ENCODE measurements around the gene COMT. TPM values are rescaled to one million over a fixed set of nuclear protein-coding genes. Genes with fewer than 3 reads are reported as not detected.

Gene COMT
- total and polyA plus RNA-seq, 10 donors, result 63.5 to 216 (median 99.3) TPM

DNA sequence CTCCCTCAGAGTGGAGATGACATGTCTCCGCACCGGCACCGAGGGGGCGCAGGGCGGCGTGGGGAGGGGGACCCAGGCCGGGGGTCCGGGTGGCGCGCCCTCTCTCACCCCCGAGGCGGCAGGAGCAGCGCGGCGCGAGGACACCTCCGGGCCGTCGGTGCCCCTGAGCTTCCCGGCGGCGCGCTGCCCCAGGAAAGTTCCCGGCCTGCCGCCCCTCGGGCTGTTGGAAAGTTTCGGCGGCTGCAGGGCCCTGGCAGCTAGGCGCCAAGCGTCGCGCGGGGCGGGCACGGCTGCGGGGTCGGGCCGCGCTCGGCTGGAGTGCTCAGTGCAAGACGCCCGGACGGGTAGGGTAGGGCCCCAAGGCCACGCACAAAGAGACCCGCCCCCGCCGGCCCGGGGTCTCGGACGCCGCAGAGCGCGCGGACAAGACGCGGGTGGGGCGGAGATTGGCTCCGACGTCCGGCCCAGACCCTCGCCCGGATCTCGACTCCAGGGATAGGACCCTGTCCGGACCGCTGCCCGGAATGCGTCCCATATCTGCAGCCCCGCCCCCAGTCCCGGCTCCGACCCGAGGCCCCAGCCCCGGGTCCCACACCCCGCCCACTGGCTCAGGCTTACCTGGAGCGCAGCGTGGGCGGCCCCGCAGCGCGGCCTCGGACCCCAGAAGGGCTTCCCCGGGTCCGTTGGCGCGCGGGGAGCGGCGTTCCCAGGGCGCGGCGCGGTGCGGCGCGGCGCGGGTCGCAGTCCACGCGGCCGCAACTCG lies 74.6 kb downstream of the COMT start:
- peaks cover 0 to 33% (median 0%) of the 10 kb centered on the region in 7 donors for H3K27me3 ChIP-seq (replicated peaks in 1 of 7)

GRCh38 chr22:20016734-20017621 lies 75.4 kb downstream of the COMT start, which contains the start of gene ARVCF:
ARVCF (minus strand) TSS chr22:20016823; CDS start chr22:19990794, 26,029 bp downstream.
- TF ChIP-seq POLR2A (IDR thresholded peaks at IDR 0.05) (no peak), CTCF (IDR thresholded peaks at IDR 0.05 in 8 of 11, conservative IDR thresholded peaks at IDR 0.05 in 3 of 11) (peak in 8 of 11 experiments; percentile 16 to 66 (median 49)), POLR2AphosphoS5 (IDR thresholded peaks at IDR 0.05) (peak; percentile 3 to 70 (median 64))
- Histone ChIP-seq H3K4me3 (peak within 1 kb of the TSS; percentile 87 to 99 (median 93)), H3K27ac (peak within 1 kb of the TSS in 5 of 8 donors; percentile 45 to 73 (median 66)), H3K36me3 (no peaks in the 10 kb centered on the region), H3K4me1 (peaks cover 14 to 83% (median 51%) of the 10 kb centered on the region in 6 donors), H3K9me3 (no peaks in the 10 kb centered on the region), H3K27me3 (replicated peaks in 1 of 7) (peaks cover 0 to 33% (median 0%) of the 10 kb centered on the region in 7 donors)
- WGBS, 5 donors, result 1 to 22% (median 3%) methylated on average over 8 to 79 of the region's 79 CpGs
- intact Hi-C loops (cut with DNase I; ENCODE audit: low total_unique reads), result no loop called here
- peak; percentile 94 for DNase-seq

More for the DNA sequence above, 74.6 kb downstream of the COMT start:
- TF ChIP-seq POLR2AphosphoS5 (IDR thresholded peaks at IDR 0.05) (peak in 1 of 3 donors; percentile 10), CTCF (IDR thresholded peaks at IDR 0.05 in 8 of 11, conservative IDR thresholded peaks at IDR 0.05 in 3 of 11) (no peak)
- Histone ChIP-seq H3K27ac (peak overlapping the region in 5 of 8 donors; percentile 45 to 73 (median 66)), H3K4me1 (peaks cover 9 to 81% (median 45%) of the 10 kb centered on the region in 6 donors), H3K9me3 (no peaks in the 10 kb centered on the region), H3K4me3 (peak overlapping the region; percentile 87 to 99 (median 93)), H3K36me3 (no peaks in the 10 kb centered on the region)
- intact Hi-C loops (cut with DNase I; ENCODE audit: low total_unique reads), result no loop called here
- DNase-seq, result peak; percentile 88
- WGBS, 5 donors, result 1 to 2% (median 1%) methylated on average over 27 to 101 of the region's 101 CpGs

GRCh38 chr22:20017622-20017958 lies 76.0 kb downstream of the COMT start:
- intact Hi-C loops (cut with DNase I; ENCODE audit: low total_unique reads), result no loop called here
- H3K4me1 ChIP-seq, result peaks cover 19 to 86% (median 56%) of the 10 kb centered on the region in 6 donors
- H3K4me3 ChIP-seq, result peak overlapping the region in 7 of 8 donors; percentile 87 to 99 (median 94)

More at GRCh38 chr22:20017622-20017958, 76.0 kb downstream of the COMT start:
- no peaks in the 10 kb centered on the region for H3K36me3 ChIP-seq
- H3K27me3 ChIP-seq (replicated peaks in 1 of 7), result peaks cover 0 to 33% (median 0%) of the 10 kb centered on the region in 7 donors
- WGBS, 5 donors, result 56 to 70% (median 68%) methylated on average over 9 of the region's 9 CpGs
- no peaks in the 10 kb centered on the region for H3K9me3 ChIP-seq
- TF ChIP-seq POLR2A (IDR thresholded peaks at IDR 0.05) (no peak), CTCF (IDR thresholded peaks at IDR 0.05 in 8 of 11, conservative IDR thresholded peaks at IDR 0.05 in 3 of 11) (no peak), POLR2AphosphoS5 (IDR thresholded peaks at IDR 0.05) (no peak)
- no peak overlapping the region for H3K27ac ChIP-seq
- DNase-seq, result peak; percentile 71
